Mesenteric fat pad (tissue), 1 donor: Measurements from ENCODE around the gene FGD1. TPM values are rescaled to one million over a fixed set of nuclear protein-coding genes. Genes with fewer than 3 reads are reported as not detected.

Experiments used
- DNase-seq: peaks from one replicate; pipeline ENCODE4 v3.0.0-alpha.2; 2020; ENCODE audit warnings: low spot score
- total RNA-seq: library from RNA; stranded (reverse); fragmentation: NEBNext Ultra II Directional; extraction: Animal tissue kit (Norgen Biotek cat#: 25700); gene quantifications from one replicate; pipeline ENCODE4 v1.2.1, GENCODE V29; 2021
- donor health status: DM: yes; HTN: yes; CAD: no.

The FGD1 gene
- total RNA-seq, 1 donor from 2014 or later: 5.0 TPM

GRCh38 chrX:54473993-54474859, 21.8 kb downstream of the FGD1 start:
- no peak for DNase-seq

- no peak for DNase-seq
Measured at GRCh38 chrX:54470054-54470760, 25.8 kb downstream of the FGD1 start.

GRCh38 chrX:54452920-54453319, 43.1 kb downstream of the FGD1 start:
- no peak for DNase-seq

- DNase-seq: no peak
Measured at GRCh38 chrX:54449929-54450328, 46.1 kb downstream of the FGD1 start.

- DNase-seq: no peak
Measured at GRCh38 chrX:54447461-54447860, 48.6 kb downstream of the FGD1 start.

GRCh38 chrX:54446084-54446483, 50.0 kb downstream of the FGD1 start:
- no peak for DNase-seq

- DNase-seq: no peak
Measured at GRCh38 chrX:54444752-54445151, 51.3 kb downstream of the FGD1 start.

GRCh38 chrX:54442790-54443189, 53.2 kb downstream of the FGD1 start:
- DNase-seq: no peak

GRCh38 chrX:54439960-54440871, 55.8 kb downstream of the FGD1 start, which contains the start of gene TSR2:
Gene TSR2 (plus strand): TSS chrX:54440404. CDS start chrX:54440422, 18 bp downstream.
- DNase-seq: peak; percentile 91

- no peak for DNase-seq
Measured at GRCh38 chrX:54435121-54435520, 60.9 kb downstream of the FGD1 start.

GRCh38 chrX:54430519-54430918, 65.5 kb downstream of the FGD1 start:
- DNase-seq: no peak

- DNase-seq: no peak
Measured at GRCh38 chrX:54427837-54428424, 68.1 kb downstream of the FGD1 start.

- DNase-seq: no peak
Measured at GRCh38 chrX:54423161-54423888, 72.7 kb downstream of the FGD1 start.

- no peak for DNase-seq
Measured at GRCh38 chrX:54422168-54422567, 73.9 kb downstream of the FGD1 start.

- DNase-seq: no peak
Measured at GRCh38 chrX:54419559-54420302, 76.3 kb downstream of the FGD1 start.

- no peak for DNase-seq
Measured at GRCh38 chrX:54416965-54417364, 79.1 kb downstream of the FGD1 start.

- DNase-seq: no peak
Measured at GRCh38 chrX:54415534-54416350, 80.3 kb downstream of the FGD1 start.

GRCh38 chrX:54413753-54414152, 82.3 kb downstream of the FGD1 start:
- DNase-seq: no peak

GRCh38 chrX:54411732-54412131, 84.3 kb downstream of the FGD1 start:
- no peak for DNase-seq
